COLO668 (cell line): ENCODE results near the gene MTFR1L.
"Not testable (repeated sequence)": the region's sequence is repeated elsewhere in the genome, so short reads cannot be mapped to it uniquely, and the experiment has no call there.

Experiments
- DNase-seq: peaks from one replicate; lab custom pipeline; 2025; ENCODE audit not compliant: unreplicated experiment; lab: John Stamatoyannopoulos, UW

The MTFR1L gene

GRCh38 chr1:25821630-25822091, 1.9 kb downstream of the MTFR1L start:
- DNase-seq, result no peak

DNA sequence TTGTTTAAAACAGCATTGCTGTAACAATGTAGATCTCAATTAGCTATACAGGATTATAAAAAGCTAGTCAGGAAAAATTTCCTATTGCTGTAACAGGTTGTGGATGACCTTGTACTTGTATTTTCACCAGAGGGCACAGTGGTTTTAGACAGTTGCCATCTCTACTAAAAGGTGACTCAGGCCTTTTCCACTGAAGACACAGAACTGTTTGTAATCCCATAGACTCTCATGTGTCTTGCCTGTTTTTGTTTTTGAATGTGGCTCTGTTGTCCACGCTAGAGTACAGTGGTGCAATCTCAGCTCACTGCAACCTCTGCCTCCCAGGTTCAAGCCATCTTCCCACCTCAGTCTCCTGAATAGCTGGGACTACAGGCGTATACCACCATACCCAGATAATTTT, 5.9 kb downstream of the MTFR1L start:
- DNase-seq, result no peak

- DNase-seq, result no peak
These were observed 6.8 kb downstream of the MTFR1L start for GRCh38 chr1:25826571-25826970.

GRCh38 chr1:25828491-25828890, 8.7 kb downstream of the MTFR1L start:
- no peak for DNase-seq

DNA sequence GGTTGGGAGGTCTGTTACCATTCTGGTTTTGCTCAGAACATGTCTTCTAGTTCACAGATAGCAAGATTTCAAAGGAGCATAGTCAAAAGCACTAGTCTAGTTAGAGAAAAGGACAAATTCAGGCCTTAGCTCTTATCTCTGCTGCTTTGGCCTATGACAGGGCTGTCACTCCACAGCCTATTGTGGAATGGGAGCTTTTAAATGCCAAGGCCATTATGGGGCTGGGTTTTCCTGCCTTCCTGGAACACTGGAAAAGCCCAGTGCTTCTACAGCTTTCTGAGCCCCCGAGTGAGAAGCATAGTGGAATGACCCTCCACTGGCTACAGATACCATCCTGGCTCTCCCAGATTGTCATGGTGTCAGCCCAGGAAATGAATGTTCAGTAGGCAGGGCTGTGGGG, 9.3 kb downstream of the MTFR1L start:
- no peak for DNase-seq

- no peak for DNase-seq
These were observed 11.9 kb downstream of the MTFR1L start for GRCh38 chr1:25831569-25832196.

- no peak for DNase-seq
These were observed 12.7 kb downstream of the MTFR1L start for GRCh38 chr1:25832336-25833037.

DNA sequence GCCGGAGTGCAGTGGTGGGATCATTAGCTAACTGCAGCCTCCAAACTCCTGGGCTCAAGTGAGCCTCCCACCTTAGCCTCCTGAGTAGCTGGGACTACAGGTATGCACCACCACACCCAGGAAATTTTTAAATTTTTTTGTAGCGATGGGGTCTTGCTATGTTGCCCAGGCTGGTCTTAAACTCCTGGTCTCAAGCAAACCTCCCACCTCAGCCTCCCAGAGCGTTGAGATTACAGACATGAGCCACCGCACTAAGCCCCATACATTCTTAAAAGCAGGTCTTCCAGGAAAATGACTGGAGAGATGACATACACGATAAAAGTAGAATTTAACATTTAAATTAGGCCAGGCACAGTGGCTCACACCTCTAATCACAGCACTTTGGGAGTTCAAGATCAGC, 13.4 kb downstream of the MTFR1L start:
- DNase-seq, result no peak

- no peak for DNase-seq
These were observed 15.1 kb downstream of the MTFR1L start for GRCh38 chr1:25834894-25835293.

GRCh38 chr1:25836695-25837094, 16.9 kb downstream of the MTFR1L start:
- DNase-seq, result no peak

DNA sequence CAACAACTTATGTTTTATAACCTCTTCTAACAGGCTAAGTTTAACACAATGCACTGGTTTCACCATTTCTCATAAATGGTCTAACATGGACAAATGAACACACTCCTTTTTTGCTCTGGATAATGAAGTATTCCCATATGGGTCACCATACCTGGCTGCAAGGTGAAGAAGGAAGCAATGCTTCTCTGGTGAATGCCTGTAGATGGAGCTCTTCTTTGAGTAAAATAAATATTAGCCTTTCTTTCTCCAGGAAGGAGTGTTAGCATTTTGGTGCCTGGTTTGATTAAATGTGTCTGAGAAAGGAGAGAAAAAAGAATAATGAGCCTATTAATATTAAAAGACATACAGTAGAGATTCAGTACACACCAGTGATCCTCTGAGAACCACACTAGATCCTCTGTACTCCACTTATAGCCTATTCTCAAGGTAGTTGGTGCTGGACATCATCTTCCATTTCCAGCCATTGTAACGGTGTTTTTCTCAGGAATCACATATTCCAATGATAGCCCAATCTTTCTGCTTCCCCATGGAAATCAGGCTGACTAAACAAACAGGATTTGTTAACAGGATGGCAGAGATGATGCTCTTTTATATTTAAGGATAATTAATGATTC, 17.6 kb downstream of the MTFR1L start:
- no peak for DNase-seq

DNA sequence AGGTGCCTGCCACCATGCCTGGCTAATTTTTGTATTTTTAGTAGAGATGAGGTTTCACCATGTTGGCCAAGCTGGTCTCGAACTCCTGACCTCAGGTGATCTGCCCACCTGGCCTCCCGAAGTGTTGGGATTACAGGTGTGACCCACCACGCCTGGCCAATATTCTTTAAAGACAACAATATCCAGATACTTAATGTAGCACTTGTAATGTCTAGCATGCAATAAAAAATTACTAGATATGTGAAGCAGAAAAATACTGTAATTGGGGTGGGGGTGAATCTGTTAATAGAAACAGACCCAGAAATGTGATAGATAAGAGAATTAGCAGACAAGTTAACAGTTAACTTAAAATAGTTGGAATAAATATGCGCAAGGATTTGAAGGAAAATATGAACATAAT, 20.1 kb downstream of the MTFR1L start:
- DNase-seq, result not testable (repeated sequence)

DNA sequence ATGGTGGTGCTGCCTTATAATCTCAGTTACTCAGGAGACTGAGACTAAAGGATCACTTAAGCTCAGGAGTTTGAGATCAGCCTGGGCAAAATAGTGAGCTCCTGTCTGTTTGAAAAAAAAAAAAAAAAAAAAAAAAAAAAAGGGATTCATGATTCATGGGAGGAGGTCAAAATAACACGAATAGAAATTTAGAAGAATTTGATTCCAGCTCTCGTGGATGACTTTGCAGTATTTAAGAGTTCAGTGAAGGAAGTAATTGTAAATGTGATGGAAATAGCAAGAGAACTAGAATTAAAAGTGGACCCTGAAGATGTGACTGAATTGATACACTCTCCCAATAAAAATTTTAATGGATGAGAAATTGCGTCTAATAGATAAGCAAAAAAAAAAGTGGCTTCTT, 23.7 kb downstream of the MTFR1L start:
- no peak for DNase-seq

GRCh38 chr1:25844536-25845337, 25.0 kb downstream of the MTFR1L start:
- no peak for DNase-seq

DNA sequence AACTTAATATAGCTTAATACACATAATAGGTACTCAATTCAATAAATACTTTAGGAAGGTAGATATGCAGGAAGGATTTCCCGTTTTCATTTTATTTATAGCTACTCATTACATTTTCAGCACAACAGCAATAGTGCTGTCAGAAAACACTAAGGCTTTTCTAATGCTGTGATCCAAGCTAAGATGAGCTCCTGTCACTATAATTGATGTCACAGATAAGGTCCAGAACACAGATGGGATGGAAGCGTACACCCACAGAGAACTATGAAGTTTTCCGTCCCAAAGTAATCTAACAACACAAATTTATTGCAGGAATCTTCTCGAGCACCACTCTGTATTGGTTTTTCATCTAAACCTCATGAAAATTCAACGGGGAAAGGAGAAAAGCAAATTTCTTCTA, 25.9 kb downstream of the MTFR1L start:
- DNase-seq, result no peak

DNA sequence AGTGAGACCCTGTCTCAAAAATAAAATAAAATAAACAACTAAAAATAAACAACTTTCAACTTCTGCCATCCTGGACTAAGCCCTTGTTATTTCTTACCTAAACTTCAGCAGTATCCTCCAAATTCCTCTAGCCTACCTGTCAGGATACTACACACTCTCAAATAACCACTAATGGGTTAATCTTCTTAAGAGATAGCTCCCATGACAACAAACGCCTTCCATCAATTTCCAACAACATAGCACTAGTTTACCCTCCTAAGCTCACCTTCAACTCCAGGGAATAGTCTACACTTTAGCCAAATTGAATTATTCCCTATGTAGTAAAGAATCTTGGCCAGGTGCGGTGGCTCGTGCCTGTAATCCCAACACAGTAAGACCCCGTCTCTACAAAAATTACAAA, 28.2 kb downstream of the MTFR1L start:
- DNase-seq, result no peak

GRCh38 chr1:25848531-25848930, 28.8 kb downstream of the MTFR1L start:
- no peak for DNase-seq

- DNase-seq, result no peak
These were observed 34.8 kb downstream of the MTFR1L start for GRCh38 chr1:25854554-25854953.

DNA sequence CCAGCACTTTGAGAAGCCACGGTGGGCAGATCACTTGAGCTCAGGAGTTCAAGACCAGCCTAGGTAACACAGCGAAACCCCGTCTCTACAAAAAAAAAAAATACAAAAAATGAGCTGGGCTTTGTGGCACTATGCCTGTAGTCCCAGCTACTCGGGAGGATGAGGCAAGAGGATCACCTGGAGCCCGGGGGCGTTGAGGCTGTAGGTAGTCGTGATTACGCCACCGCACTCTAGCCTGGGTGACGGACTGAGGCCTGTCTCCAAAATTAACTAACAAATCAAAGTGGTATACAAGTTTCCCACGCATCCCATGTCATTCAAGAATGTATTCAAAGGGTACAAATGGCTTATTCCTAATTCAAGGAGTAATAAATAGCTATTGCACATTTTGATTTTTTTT, 37.1 kb downstream of the MTFR1L start:
- no peak for DNase-seq

DNA sequence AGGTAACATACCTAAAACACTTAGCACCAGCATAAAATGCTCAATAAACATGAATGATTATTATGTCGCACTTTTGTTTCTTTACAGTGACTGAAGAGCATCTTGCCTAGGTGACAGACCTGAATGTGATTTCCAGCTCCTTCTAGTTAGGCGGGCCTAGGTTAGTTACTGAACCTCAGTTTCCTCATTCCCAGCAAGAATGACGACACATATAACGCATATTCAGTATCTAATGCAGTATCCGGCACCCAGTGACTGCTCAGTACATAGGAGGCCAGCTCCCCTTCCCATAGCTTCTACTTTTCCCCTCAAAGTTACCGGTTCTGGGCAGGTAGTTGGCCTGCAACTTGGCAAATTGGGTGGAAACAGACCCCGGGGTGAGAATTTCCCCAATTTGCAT, 38.7 kb downstream of the MTFR1L start:
- DNase-seq, result no peak

GRCh38 chr1:25858906-25859789, 39.4 kb downstream of the MTFR1L start, which contains the start of gene AUNIP:
Gene AUNIP, minus strand, starts transcription at chr1:25859457. Its CDS starts 100 bp downstream, at chr1:25859357.
- peak; percentile 98 for DNase-seq
